ENCODE results near the gene FRA10AC1. TPM values are rescaled to one million over a fixed set of nuclear protein-coding genes. Genes with fewer than 3 reads are reported as not detected.

Gene FRA10AC1
- total and polyA plus RNA-seq, 2 of the 13 experiments (the other 11 are each of a cell fraction or from before 2014, with no cell fraction given) = 5.3 to 7.4 TPM

DNA sequence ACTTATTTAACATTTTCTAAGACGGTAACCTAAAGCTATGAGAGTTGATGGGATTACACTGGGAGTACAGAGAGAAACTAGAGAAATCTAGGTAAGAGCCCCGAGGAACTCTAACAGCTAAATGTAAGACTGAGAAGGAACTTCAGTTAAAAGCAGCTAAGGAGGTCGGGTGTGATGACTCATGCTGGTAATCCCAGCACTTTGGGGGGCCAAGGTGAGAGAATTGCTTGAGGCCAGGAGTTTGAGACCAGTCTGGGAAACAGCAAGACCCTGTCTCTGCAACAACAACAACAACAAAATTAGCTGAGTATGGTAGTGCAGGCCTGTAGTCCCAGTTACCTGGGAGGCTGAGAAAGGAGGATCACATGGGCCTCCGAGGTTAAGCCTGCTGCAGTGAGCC is 24.0 kb downstream of the FRA10AC1 start:
- Histone ChIP-seq H3K27ac (ENCODE audit: extremely low read length, insufficient read depth, low read length) (no peak overlapping the region), H3K9me3 (ENCODE audit: low read length) (no peaks in the 10 kb centered on the region), H4K20me1 (ENCODE audit: insufficient read depth, low read length) (no peaks in the 10 kb centered on the region), H3K36me3 (replicated peaks in 1 of 2; ENCODE audit: control insufficient read depth in 1 of 2, insufficient read depth in 2 of 2, low read length in 2 of 2) (peaks cover 5 to 33% of the 10 kb centered on the region in 2 experiments; a peak in 2 of 5 replicates), H3K4me2 (ENCODE audit: low read depth, low read length) (no peak overlapping the region), H2AFZ (ENCODE audit: low read length) (no peak overlapping the region), H3K9ac (ENCODE audit: insufficient read depth, low read depth, low read length) (no peak overlapping the region), H3K79me2 (ENCODE audit: insufficient read depth, low read length) (no peaks in the 10 kb centered on the region), H3K4me1 (ENCODE audit: insufficient read depth, low read length) (peaks cover 4% of the 10 kb centered on the region; the same call in 1 of the 2 replicates), H3K27me3 (ENCODE audit: control insufficient read depth in 1 of 2, insufficient read depth in 2 of 2, low read length in 2 of 2) (no peaks in the 10 kb centered on the region), H3K4me3 (replicated peaks in 1 of 3; ENCODE audit: insufficient read depth in 1 of 3, low read depth in 2 of 3, low read length in 3 of 3) (no peak overlapping the region)
- BruUV-seq (replicated peaks) = no TSS peak
- ATAC-seq (no peak), FAIRE-seq (no peak), DNase-seq (ENCODE audit: low spot score) (no peak)
- intact Hi-C loops (cut with micrococcal nuclease; ENCODE audit: unreplicated experiment) (no loop called here), in situ Hi-C loops (cut with HindIII; ENCODE audit: extremely low pct_ligation_motif_present, low pct_unique_long_range_greater_than_20kb) (no loop called here)
- POLR2A ChIA-PET = interaction anchor here (1.4 kb wide), 1 partner anchor 88 kb away, joined by 3 read pairs; no protein-coding TSS in a partner anchor
- CTCF ChIA-PET (ENCODE audit: low intra/inter-chr PET ratio, low total read pairs) = interaction anchor here (1.2 kb wide), 1 partner anchor 123 kb away, joined by 4 read pairs; no protein-coding TSS in a partner anchor
- TF ChIP-seq ZNF672 (CRISPR knock-in tag; IDR thresholded peaks at IDR 0.05) (no peak), ZNF10 (CRISPR knock-in tag; IDR thresholded peaks at IDR 0.05; ENCODE audit: borderline replicate concordance, low read depth) (no peak), ZNF234 (CRISPR knock-in tag; conservative IDR thresholded peaks at IDR 0.05) (no peak), ZNF724P (CRISPR knock-in tag; IDR thresholded peaks at IDR 0.05; ENCODE audit: borderline replicate concordance) (no peak), ZKSCAN5 (CRISPR knock-in tag; IDR thresholded peaks at IDR 0.05) (no peak), SNRNP70 (IDR thresholded peaks at IDR 0.05; ENCODE audit: low read depth, low read length) (no peak), TCF7L2 (IDR thresholded peaks at IDR 0.05; ENCODE audit: low read depth, low read length) (no peak), NCOA2 (CRISPR knock-in tag; IDR thresholded peaks at IDR 0.05) (no peak), ELF1 (CRISPR knock-in tag; IDR thresholded peaks at IDR 0.05) (no peak), SAFB2 (CRISPR knock-in tag; IDR thresholded peaks at IDR 0.05; ENCODE audit: borderline replicate concordance, low read depth) (no peak), KLF16 (CRISPR knock-in tag; IDR thresholded peaks at IDR 0.05) (no peak), SMYD3 (CRISPR knock-in tag; IDR thresholded peaks at IDR 0.05) (no peak)
- TF ChIP-seq, protein P1, sequence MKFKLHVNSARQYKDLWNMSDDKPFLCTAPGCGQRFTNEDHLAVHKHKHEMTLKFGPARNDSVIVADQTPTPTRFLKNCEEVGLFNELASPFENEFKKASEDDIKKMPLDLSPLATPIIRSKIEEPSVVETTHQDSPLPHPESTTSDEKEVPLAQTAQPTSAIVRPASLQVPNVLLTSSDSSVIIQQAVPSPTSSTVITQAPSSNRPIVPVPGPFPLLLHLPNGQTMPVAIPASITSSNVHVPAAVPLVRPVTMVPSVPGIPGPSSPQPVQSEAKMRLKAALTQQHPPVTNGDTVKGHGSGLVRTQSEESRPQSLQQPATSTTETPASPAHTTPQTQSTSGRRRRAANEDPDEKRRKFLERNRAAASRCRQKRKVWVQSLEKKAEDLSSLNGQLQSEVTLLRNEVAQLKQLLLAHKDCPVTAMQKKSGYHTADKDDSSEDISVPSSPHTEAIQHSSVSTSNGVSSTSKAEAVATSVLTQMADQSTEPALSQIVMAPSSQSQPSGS (CRISPR knock-in tag; IDR thresholded peaks at IDR 0.05) = no peak
- WGBS (ENCODE audit: low lambda C conversion rate) = 93% methylated on average over 4 of the region's 4 CpGs

All from HepG2 (cell line).